GM12864 (cell line): ENCODE measurements around the gene HERC4.
"Not testable (repeated sequence)": the region's sequence is repeated elsewhere in the genome, so short reads cannot be mapped to it uniquely, and the experiment has no call there.

Experiments used
- DNase-seq: peaks from one replicate; pipeline ENCODE4 v3.0.0-alpha.2; 2011; ENCODE audit warnings: low read depth
- H3K4me3 ChIP-seq: 2 replicates; pipeline ENCODE4 v1.5.1; 2011; ENCODE audit warnings: mild to moderate bottlenecking, low read depth, low read length, control low read depth
- CTCF ChIP-seq: IDR thresholded peaks from 2 replicates; pipeline ENCODE4 v1.5.1; 2011; ENCODE audit warnings: low read depth, mild to moderate bottlenecking, moderate library complexity, low read length, control low read depth, inconsistent platforms; ENCODE audit errors: missing control alignments

The HERC4 gene

GRCh38 chr10:68077026-68077425 is 1.9 kb upstream of the HERC4 start:
- TF ChIP-seq CTCF, result no peak
- DNase-seq, result no peak
- H3K4me3 ChIP-seq, result no peak overlapping the region

- H3K4me3 ChIP-seq, DNase-seq: not testable (repeated sequence)
These were observed 998 bp upstream of the HERC4 start for GRCh38 chr10:68076081-68076480.

GRCh38 chr10:68075550-68076004 is 494 bp upstream of the HERC4 start:
- TF ChIP-seq CTCF, result no peak
- H3K4me3 ChIP-seq, result peak overlapping the region; percentile 42
- DNase-seq, result no peak

- H3K4me3 ChIP-seq, result peak overlapping the region; percentile 71
- no peak for TF ChIP-seq CTCF
- no peak for DNase-seq
These were observed 880 bp downstream of the HERC4 start for GRCh38 chr10:68074031-68074774.

GRCh38 chr10:68073631-68074030 is 1.5 kb downstream of the HERC4 start:
- no peak for TF ChIP-seq CTCF
- DNase-seq, result no peak
- H3K4me3 ChIP-seq, result peak overlapping the region; percentile 71

- no peak for TF ChIP-seq CTCF
- H3K4me3 ChIP-seq, result no peak overlapping the region
- no peak for DNase-seq
These were observed 7.6 kb downstream of the HERC4 start for GRCh38 chr10:68067508-68067907.

- no peak for DNase-seq
- no peak for TF ChIP-seq CTCF
- no peak overlapping the region for H3K4me3 ChIP-seq
These were observed 8.1 kb downstream of the HERC4 start for GRCh38 chr10:68067029-68067428.
